ENCODE results near the gene EPN3.

Gene EPN3

GRCh38 chr17:50586421-50587247, 54.1 kb downstream of the EPN3 start:
- H3K9ac ChIP-seq (ENCODE audit: low read length), result no peak overlapping the region
- no peak overlapping the region for H3K4me3 ChIP-seq (ENCODE audit: low read length)
- peaks cover 9% of the 10 kb centered on the region for H3K4me1 ChIP-seq (ENCODE audit: control insufficient read depth, low read depth, low read length)
- H3K9me3 ChIP-seq (ENCODE audit: control insufficient read depth, low read depth, low read length), result no peaks in the 10 kb centered on the region
- no peaks in the 10 kb centered on the region for H3K27me3 ChIP-seq (ENCODE audit: control insufficient read depth, insufficient read depth, low read length)
- no peak overlapping the region for H3K27ac ChIP-seq (ENCODE audit: low read length)
- no peaks in the 10 kb centered on the region for H3K36me3 ChIP-seq (ENCODE audit: control insufficient read depth, low read depth, low read length)

- Histone ChIP-seq H3K4me1 (ENCODE audit: control insufficient read depth, low read depth, low read length) (peaks cover 9% of the 10 kb centered on the region), H3K4me3 (ENCODE audit: low read length) (no peak overlapping the region), H3K27me3 (ENCODE audit: control insufficient read depth, insufficient read depth, low read length) (no peaks in the 10 kb centered on the region), H3K27ac (ENCODE audit: low read length) (no peak overlapping the region), H3K9ac (ENCODE audit: low read length) (no peak overlapping the region), H3K9me3 (ENCODE audit: control insufficient read depth, low read depth, low read length) (no peaks in the 10 kb centered on the region), H3K36me3 (ENCODE audit: control insufficient read depth, low read depth, low read length) (no peaks in the 10 kb centered on the region)
These were observed 55.0 kb downstream of the EPN3 start for GRCh38 chr17:50587571-50587970.

GRCh38 chr17:50588391-50589049, 56.0 kb downstream of the EPN3 start:
- Histone ChIP-seq H3K4me1 (ENCODE audit: control insufficient read depth, low read depth, low read length) (peaks cover 16% of the 10 kb centered on the region), H3K9me3 (ENCODE audit: control insufficient read depth, low read depth, low read length) (no peaks in the 10 kb centered on the region), H3K36me3 (ENCODE audit: control insufficient read depth, low read depth, low read length) (no peaks in the 10 kb centered on the region), H3K9ac (ENCODE audit: low read length) (no peak overlapping the region), H3K27me3 (ENCODE audit: control insufficient read depth, insufficient read depth, low read length) (no peaks in the 10 kb centered on the region), H3K4me3 (ENCODE audit: low read length) (no peak overlapping the region), H3K27ac (ENCODE audit: low read length) (no peak overlapping the region)

GRCh38 chr17:50589095-50589705, 56.7 kb downstream of the EPN3 start:
- Histone ChIP-seq H3K27ac (ENCODE audit: low read length) (no peak overlapping the region), H3K4me1 (ENCODE audit: control insufficient read depth, low read depth, low read length) (peaks cover 20% of the 10 kb centered on the region), H3K36me3 (ENCODE audit: control insufficient read depth, low read depth, low read length) (no peaks in the 10 kb centered on the region), H3K27me3 (ENCODE audit: control insufficient read depth, insufficient read depth, low read length) (no peaks in the 10 kb centered on the region), H3K9me3 (ENCODE audit: control insufficient read depth, low read depth, low read length) (no peaks in the 10 kb centered on the region), H3K9ac (ENCODE audit: low read length) (no peak overlapping the region), H3K4me3 (ENCODE audit: low read length) (no peak overlapping the region)

- H3K36me3 ChIP-seq (ENCODE audit: control insufficient read depth, low read depth, low read length), result no peaks in the 10 kb centered on the region
- peaks cover 20% of the 10 kb centered on the region for H3K4me1 ChIP-seq (ENCODE audit: control insufficient read depth, low read depth, low read length)
- H3K9me3 ChIP-seq (ENCODE audit: control insufficient read depth, low read depth, low read length), result no peaks in the 10 kb centered on the region
- no peaks in the 10 kb centered on the region for H3K27me3 ChIP-seq (ENCODE audit: control insufficient read depth, insufficient read depth, low read length)
- H3K9ac ChIP-seq (ENCODE audit: low read length), result no peak overlapping the region
- H3K27ac ChIP-seq (ENCODE audit: low read length), result no peak overlapping the region
- H3K4me3 ChIP-seq (ENCODE audit: low read length), result no peak overlapping the region
These were observed 58.6 kb downstream of the EPN3 start for GRCh38 chr17:50590946-50591737.

GRCh38 chr17:50593321-50593720, 60.8 kb downstream of the EPN3 start:
- H3K9me3 ChIP-seq (ENCODE audit: control insufficient read depth, low read depth, low read length), result no peaks in the 10 kb centered on the region
- H3K27ac ChIP-seq (ENCODE audit: low read length), result no peak overlapping the region
- H3K27me3 ChIP-seq (ENCODE audit: control insufficient read depth, insufficient read depth, low read length), result no peaks in the 10 kb centered on the region
- no peaks in the 10 kb centered on the region for H3K36me3 ChIP-seq (ENCODE audit: control insufficient read depth, low read depth, low read length)
- no peak overlapping the region for H3K9ac ChIP-seq (ENCODE audit: low read length)
- H3K4me3 ChIP-seq (ENCODE audit: low read length), result no peak overlapping the region
- peaks cover 11% of the 10 kb centered on the region for H3K4me1 ChIP-seq (ENCODE audit: control insufficient read depth, low read depth, low read length)

Data from iPS-18a (cell line).